NCI-H146 treated with DMSO at 0.1 percent for 48 hours (cell line): ENCODE data around the gene TM4SF5.
"Not testable (repeated sequence)": the region's sequence is repeated elsewhere in the genome, so short reads cannot be mapped to it uniquely, and the experiment has no call there.

ENCODE experiments used
- DNase-seq: peaks from one replicate; lab custom pipeline; 2025; ENCODE audit not compliant: unreplicated experiment; lab: John Stamatoyannopoulos, UW

TM4SF5 gene

DNA sequence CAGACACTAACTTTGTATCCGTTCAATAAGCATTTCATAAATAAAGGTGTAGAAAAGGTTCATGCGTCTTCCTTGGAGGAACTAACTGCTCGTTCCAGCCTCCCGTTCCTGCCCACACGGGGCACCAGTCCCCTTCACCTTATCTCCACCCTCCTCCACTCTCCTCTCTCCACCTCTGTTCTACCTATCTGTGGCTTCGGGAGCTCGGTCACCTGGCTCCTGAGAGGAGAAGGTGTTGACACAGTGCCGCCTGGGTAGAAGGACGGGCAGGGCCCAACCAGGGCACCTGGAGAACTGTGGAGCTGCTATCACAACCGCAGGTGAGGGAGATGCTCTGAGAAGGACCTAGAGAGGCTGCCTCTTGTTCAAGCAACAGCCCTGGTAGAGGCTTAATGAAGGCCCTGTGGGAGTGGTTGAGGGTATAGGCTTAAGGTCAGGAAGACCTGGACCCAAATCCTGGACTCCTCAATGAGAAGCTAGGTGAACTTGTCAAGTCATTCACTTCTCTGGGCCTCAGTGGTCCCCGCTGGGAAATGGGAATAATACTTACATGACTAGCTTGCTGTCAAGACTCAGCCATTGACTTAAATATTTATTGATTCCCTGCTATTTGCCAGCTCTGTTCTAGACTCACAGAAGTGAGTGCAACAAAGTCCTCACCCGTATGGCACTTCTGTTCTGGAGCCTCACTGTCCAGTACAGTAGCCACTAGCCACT lies 51.8 kb downstream of the TM4SF5 start:
- DNase-seq = no peak

GRCh38 chr17:4827399-4827798 lies 55.7 kb downstream of the TM4SF5 start:
- DNase-seq = no peak

DNA sequence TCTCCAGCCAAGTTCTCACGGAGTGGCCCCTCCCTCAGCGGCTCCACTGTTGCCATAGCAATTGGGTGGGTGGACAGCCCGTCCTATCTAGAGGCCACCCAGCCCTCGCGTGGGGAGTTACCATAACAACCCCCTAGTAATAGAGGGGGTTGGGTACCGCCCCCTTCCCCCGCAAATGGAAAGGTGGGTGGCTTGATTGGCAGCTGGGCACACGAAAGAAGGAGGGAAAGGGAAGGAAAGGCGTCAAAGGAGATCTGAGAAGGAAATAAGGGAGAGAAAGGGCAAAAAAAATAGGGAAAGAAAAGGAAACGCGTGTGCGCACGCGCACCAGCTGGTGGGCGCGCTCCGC lies 61.1 kb downstream of the TM4SF5 start:
- not testable (repeated sequence) for DNase-seq
